ENCODE results near the gene DBNDD1.

GRCh38 chr16:90019543-90020259 is 445 bp upstream of the DBNDD1 start:
- TF ChIP-seq MTA3 (IDR thresholded peaks at IDR 0.05; ENCODE audit: borderline replicate concordance, low read length) (no peak), RFX5 (IDR thresholded peaks at IDR 0.05; ENCODE audit: low read depth, low read length) (no peak)
